Lung (tissue), 12 donors: Measurements from ENCODE around the gene CNTNAP1. TPM values are rescaled to one million over a fixed set of nuclear protein-coding genes. Genes with fewer than 3 reads are reported as not detected.
A peak's percentile ranks its signal among the peaks of the same experiment; 100 is the strongest.

Source experiments
- ATAC-seq: fragments of 200-7000 bp; cut with Tn5 transposase; one replicate; pipeline ENCODE4 v1.9.1; 2020; ENCODE audit warnings: moderate number of reproducible peaks; ENCODE audit not compliant: insufficient read depth, low FRiP score
- DNase-seq, 3 donors: peaks; one replicate each; pipeline ENCODE4 v3.0.0-alpha.2; 2013 to 2017
- H3K27ac ChIP-seq, 2 donors: one replicate each; pipeline ENCODE4 v1.5.1; 2013; ENCODE audit warnings: mild to moderate bottlenecking in 2 of 2, moderate library complexity in 2 of 2, control low read depth in 1 of 2, inconsistent platforms in 1 of 2, low read depth in 1 of 2, low read length in 1 of 2
- H3K27me3 ChIP-seq, 3 donors: one replicate each; pipeline ENCODE4 v1.5.1; 2013; ENCODE audit warnings: low read length in 2 of 3; ENCODE audit not compliant: control insufficient read depth in 3 of 3, insufficient read depth in 3 of 3
- H3K36me3 ChIP-seq, 4 donors: one replicate each; pipeline ENCODE4 v1.5.1; 2013; ENCODE audit warnings: low read length in 4 of 4, mild to moderate bottlenecking in 1 of 4, moderate library complexity in 1 of 4; ENCODE audit not compliant: control insufficient read depth in 4 of 4, insufficient read depth in 4 of 4
- H3K4me1 ChIP-seq, 5 donors: one replicate each; pipeline ENCODE4 v1.5.1; 2013; ENCODE audit warnings: low read length in 5 of 5, mild to moderate bottlenecking in 2 of 5, moderate library complexity in 1 of 5; ENCODE audit not compliant: control insufficient read depth in 5 of 5, insufficient read depth in 5 of 5
- H3K4me3 ChIP-seq: one replicate; pipeline ENCODE4 v1.5.1; 2013; ENCODE audit warnings: mild to moderate bottlenecking, control low read depth, moderate library complexity
- H3K9ac ChIP-seq, 2 donors: one replicate each; pipeline ENCODE4 v1.5.1; 2013; ENCODE audit warnings: low read length in 2 of 2, control low read depth in 1 of 2; ENCODE audit not compliant: insufficient read depth in 1 of 2
- H3K9me3 ChIP-seq, 4 donors: one replicate each; pipeline ENCODE4 v1.5.1; 2013; ENCODE audit warnings: low read length in 3 of 4, mild to moderate bottlenecking in 1 of 4, moderate library complexity in 1 of 4; ENCODE audit not compliant: control insufficient read depth in 4 of 4, insufficient read depth in 3 of 4
- CTCF ChIP-seq: IDR thresholded peaks from 2 replicates; pipeline ENCODE4 v1.5.1; 2012; ENCODE audit warnings: mild to moderate bottlenecking; ENCODE audit errors: control extremely low read depth, extremely low read depth
- WGBS, 2 donors: extraction: QIAGEN DNeasy Blood & Tissue Kit; methylation state at CpG; one replicate each; pipeline ENCODE4 v1.1.7; 2013; 5-methylcytosine and 5-hydroxymethylcytosine counted together
- polyA plus RNA-seq, 2 donors: library from polyadenylated mRNA; stranded (reverse); fragments of 200-250 nt; gene quantifications; one replicate each; pipeline ENCODE4 v1.2.1, GENCODE V29; 2013
- total RNA-seq, 2 donors: library from RNA; depleted of rRNA in 1 of 2; stranded (reverse); fragments of >200 nt in 1 of 2; gene quantifications; one replicate each; pipeline ENCODE4 v1.2.1, GENCODE V29; 2014 to 2021
- donor health status: control.
- donor health status: control.
- donor health status: Bipolar disorder and iron deficiency.
- donor health status: healthy.
- donor health status: DM: yes; HTN: yes; CAD: no.

CNTNAP1 gene
- total and polyA plus RNA-seq, 4 donors = 2.9 to 12.5 (median 7.6) TPM

GRCh38 chr17:42708588-42708987 is 26.3 kb downstream of the CNTNAP1 start:
- no peak overlapping the region for H3K27ac ChIP-seq
- H3K4me3 ChIP-seq = no peak overlapping the region
- no peaks in the 10 kb centered on the region for H3K9me3 ChIP-seq
- peaks cover 29 to 60% (median 58%) of the 10 kb centered on the region in 4 donors for H3K36me3 ChIP-seq
- TF ChIP-seq CTCF = no peak
- H3K9ac ChIP-seq = no peak overlapping the region
- peaks cover 0 to 2% (median 0%) of the 10 kb centered on the region in 3 donors for H3K27me3 ChIP-seq
- ATAC-seq (no peak), DNase-seq (no peak)
- WGBS, 2 donors = 94 to 95% methylated on average over 3 of the region's 3 CpGs
- H3K4me1 ChIP-seq = no peaks in the 10 kb centered on the region

- no peak for ATAC-seq
- DNase-seq = no peak
Measured at GRCh38 chr17:42709561-42709960, 27.2 kb downstream of the CNTNAP1 start.

GRCh38 chr17:42720996-42721583 is 38.8 kb downstream of the CNTNAP1 start:
- DNase-seq (peak; percentile 29 to 87 (median 83)), ATAC-seq (no peak)
- Histone ChIP-seq H3K4me1 (no peaks in the 10 kb centered on the region), H3K4me3 (no peak overlapping the region), H3K27ac (no peak overlapping the region), H3K27me3 (no peaks in the 10 kb centered on the region), H3K9ac (no peak overlapping the region), H3K36me3 (peaks cover 31 to 53% (median 43%) of the 10 kb centered on the region in 4 donors), H3K9me3 (no peaks in the 10 kb centered on the region)
- 6 to 22% methylated on average over 2 of the region's 2 CpGs for WGBS, 2 donors
- TF ChIP-seq CTCF = peak; percentile 56

More at GRCh38 chr17:42709561-42709960, 27.2 kb downstream of the CNTNAP1 start:
- TF ChIP-seq CTCF = no peak
- H3K4me3 ChIP-seq = no peak overlapping the region
- no peaks in the 10 kb centered on the region for H3K4me1 ChIP-seq
- H3K9ac ChIP-seq = no peak overlapping the region
- H3K9me3 ChIP-seq = no peaks in the 10 kb centered on the region
- 82 to 98% methylated on average over 2 of the region's 2 CpGs for WGBS, 2 donors
- H3K36me3 ChIP-seq = peaks cover 28 to 57% (median 54%) of the 10 kb centered on the region in 4 donors
- no peak overlapping the region for H3K27ac ChIP-seq
- no peaks in the 10 kb centered on the region for H3K27me3 ChIP-seq

GRCh38 chr17:42723636-42724035 is 41.3 kb downstream of the CNTNAP1 start:
- TF ChIP-seq CTCF = no peak
- Histone ChIP-seq H3K4me3 (no peak overlapping the region), H3K9ac (no peak overlapping the region), H3K36me3 (peaks cover 21 to 46% (median 32%) of the 10 kb centered on the region in 4 donors), H3K27me3 (no peaks in the 10 kb centered on the region), H3K9me3 (no peaks in the 10 kb centered on the region), H3K27ac (no peak overlapping the region), H3K4me1 (no peaks in the 10 kb centered on the region)
- 80 to 92% methylated on average over 3 of the region's 3 CpGs for whole genome bisulfite sequencing, 2 donors
- DNase-seq (no peak), ATAC-seq (no peak)
